GM18873 (cell line): ENCODE results near the gene MYL11.
A peak's percentile ranks its signal among the peaks of the same experiment; 100 is the strongest.

ENCODE experiments used
- ATAC-seq: cut with Tn5 transposase; IDR thresholded peaks from one replicate; pipeline ENCODE4 v1.9.1; 2021; ENCODE audit warnings: mild to moderate bottlenecking, moderate library complexity, moderate number of reproducible peaks; ENCODE audit not compliant: unreplicated experiment, low FRiP score

Gene MYL11

GRCh38 chr16:30353438-30354129 lies 21.0 kb upstream of the MYL11 start:
- no peak for ATAC-seq

- ATAC-seq = peak; percentile 0
Measured at GRCh38 chr16:30354423-30355143, 20.0 kb upstream of the MYL11 start.

GRCh38 chr16:30355144-30355953 lies 19.3 kb upstream of the MYL11 start, which contains the start of gene CD2BP2:
TSS of gene CD2BP2 (minus strand) at chr16:30355308. CDS start at chr16:30354681, 627 bp downstream.
- ATAC-seq = peak; percentile 38

DNA sequence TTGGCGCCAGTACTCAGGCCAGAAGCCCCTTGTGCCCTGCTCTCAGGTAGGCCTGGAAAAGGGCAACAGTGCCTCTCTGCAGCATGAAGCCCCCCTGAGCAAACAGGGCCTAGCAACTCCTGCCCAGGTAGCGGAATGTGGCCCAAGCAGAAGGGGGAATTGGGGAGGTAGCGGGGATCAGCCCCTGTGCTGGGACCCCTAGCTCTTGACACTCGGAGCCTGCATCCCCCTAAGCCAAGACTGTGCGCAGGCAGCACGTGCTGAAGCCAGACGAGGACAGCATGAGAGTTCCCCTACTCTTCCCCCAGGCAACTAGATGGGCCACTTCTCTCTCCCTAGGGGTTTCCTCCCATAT lies 18.7 kb upstream of the MYL11 start:
- ATAC-seq = no peak

GRCh38 chr16:30356401-30357084 lies 18.1 kb upstream of the MYL11 start:
- no peak for ATAC-seq

- no peak for ATAC-seq
Measured at GRCh38 chr16:30357085-30357714, 17.4 kb upstream of the MYL11 start.

- no peak for ATAC-seq
Measured at GRCh38 chr16:30357715-30358576, 16.7 kb upstream of the MYL11 start.

GRCh38 chr16:30358577-30358936 lies 16.0 kb upstream of the MYL11 start:
- ATAC-seq = no peak

DNA sequence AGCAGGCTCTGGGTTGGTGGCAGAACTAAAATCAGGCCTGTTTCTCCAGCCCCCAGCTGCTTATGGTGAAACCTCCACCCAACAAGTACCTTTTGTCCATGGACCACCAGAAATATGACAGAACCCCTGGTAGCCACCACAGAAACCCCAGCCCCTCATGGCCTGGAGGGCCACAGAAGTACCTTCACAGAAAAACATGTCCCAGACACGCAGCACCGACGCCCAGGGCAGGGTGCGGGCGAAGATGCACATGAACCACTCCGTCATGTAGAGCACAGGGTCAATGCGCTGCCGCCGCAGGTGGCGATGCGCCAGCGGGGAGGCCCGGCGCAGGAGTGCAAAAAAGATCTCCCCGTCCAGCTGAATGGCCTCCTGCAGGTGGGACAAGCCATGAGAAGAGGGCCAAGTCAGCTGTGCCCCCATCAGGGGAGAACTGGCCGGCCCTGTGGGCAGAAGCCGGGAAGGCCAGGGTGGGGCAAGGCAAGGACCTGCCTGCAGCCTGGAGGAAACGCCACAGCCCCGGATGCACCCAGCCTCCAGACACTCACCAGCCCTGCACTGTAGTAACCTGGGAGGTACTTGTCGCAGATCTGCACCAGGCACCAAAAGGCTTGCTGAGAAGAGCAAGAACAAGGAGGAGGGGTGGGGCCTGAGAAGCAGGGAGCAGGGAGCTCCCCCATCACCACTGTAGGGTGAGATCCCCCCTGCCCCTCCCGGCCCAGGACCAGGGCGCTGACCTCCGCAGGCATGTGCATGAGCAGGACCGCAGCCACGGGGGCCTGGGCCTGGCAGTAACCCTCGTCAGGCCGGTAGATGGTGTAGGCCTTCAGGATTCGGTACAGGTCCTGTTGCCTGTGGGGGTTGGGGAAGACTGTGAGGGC lies 15.4 kb upstream of the MYL11 start:
- ATAC-seq = no peak

DNA sequence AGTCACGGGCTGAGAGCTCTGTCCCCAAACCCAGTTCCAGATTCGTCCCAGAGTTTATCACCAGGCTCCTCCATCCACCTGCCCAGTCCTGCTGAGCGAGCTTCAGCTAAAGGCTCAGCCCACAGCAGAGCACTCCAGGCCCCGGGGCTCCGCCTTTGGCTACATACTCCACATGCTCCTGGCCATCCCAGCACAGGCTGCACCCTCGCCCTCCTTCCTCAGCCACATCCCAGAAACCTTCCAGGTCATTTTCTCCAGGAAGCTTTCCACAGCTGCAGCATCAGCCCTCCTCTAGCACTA lies 14.8 kb upstream of the MYL11 start:
- ATAC-seq = no peak

GRCh38 chr16:30361180-30361579 lies 13.4 kb upstream of the MYL11 start:
- no peak for ATAC-seq

DNA sequence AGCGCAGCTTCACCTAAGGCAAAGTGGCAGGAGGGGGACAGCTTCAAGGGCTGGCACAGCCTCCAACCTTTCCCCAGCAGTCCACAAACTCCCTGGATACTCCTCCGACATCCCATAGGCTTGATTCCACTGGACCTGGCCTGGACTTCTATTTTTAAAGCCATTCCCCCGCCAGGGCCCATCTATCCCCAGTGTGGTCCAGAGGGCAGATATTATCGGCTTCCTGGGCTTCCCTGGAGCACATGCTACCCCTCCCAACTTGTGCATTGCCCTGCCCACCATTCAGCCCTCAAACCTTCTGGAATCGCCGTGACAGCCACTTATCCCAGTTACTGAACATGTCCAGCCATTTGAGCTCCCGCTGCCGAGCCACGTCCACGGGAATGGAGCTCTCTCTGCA lies 9.4 kb upstream of the MYL11 start:
- ATAC-seq = no peak

DNA sequence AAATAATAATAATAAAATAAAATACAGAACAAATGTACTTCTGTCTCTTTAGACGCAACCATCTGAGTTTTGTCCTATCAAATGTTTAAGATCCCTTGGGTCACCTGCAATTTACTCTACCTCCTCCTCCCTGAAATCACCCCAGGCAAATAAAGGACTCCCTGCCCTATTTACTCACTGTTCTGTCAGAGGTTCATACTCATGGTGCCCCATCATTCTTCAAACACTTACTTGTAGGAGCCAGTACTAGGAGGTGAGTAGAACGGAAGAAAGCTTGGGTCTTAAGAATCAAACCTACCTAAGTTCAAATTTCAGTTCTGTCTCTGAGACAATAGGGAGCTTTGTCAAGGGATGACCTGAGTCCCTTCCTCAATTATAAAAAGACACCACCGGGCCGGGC lies 8.1 kb upstream of the MYL11 start:
- ATAC-seq = no peak

DNA sequence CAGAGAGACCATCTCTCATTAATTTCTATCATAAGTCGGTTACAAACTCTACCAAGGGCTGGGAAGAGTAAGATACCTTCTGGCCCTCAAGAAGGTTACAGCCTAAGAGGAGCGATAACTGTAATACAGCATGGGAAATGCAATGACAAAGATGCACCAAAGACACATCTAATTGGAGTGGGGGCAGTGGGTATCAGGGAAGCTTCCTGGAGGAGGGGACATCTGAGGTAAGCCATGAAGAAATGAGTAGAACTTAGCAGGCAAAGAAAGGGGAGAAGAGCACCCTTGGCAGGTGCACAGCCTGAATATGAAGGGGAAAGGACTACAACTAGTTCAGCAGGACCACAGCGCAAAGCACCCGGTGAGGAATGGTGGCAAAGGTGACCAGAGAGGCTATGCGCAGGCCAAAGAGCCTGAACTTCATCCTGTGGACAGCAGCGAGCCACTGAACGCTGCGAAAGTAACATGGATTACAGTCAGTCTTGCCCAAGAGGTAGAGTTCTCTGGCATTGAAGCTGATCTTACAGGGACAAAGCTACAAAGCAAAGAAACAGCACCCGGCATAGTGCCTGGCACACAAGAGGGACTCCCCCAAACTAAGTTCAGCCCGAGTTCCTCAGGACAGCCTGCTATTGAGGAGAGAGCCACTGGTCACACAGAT lies 7.1 kb upstream of the MYL11 start:
- no peak for ATAC-seq

- no peak for ATAC-seq
Measured at GRCh38 chr16:30368122-30368791, 6.3 kb upstream of the MYL11 start.

DNA sequence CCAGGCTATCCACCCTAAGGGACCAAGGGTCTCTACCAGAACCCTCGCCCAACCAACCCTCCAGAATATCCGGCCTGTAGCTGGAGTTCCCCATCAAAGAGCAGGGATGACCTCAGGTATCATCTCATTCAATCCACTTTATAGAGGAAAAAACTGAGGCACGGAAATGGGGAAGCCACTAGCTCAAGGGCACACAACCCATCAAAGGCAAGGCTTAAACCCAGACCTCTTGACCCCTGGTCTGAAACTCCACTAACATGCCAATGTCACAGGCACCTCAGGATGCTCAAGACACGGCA lies 5.9 kb upstream of the MYL11 start:
- ATAC-seq = no peak

DNA sequence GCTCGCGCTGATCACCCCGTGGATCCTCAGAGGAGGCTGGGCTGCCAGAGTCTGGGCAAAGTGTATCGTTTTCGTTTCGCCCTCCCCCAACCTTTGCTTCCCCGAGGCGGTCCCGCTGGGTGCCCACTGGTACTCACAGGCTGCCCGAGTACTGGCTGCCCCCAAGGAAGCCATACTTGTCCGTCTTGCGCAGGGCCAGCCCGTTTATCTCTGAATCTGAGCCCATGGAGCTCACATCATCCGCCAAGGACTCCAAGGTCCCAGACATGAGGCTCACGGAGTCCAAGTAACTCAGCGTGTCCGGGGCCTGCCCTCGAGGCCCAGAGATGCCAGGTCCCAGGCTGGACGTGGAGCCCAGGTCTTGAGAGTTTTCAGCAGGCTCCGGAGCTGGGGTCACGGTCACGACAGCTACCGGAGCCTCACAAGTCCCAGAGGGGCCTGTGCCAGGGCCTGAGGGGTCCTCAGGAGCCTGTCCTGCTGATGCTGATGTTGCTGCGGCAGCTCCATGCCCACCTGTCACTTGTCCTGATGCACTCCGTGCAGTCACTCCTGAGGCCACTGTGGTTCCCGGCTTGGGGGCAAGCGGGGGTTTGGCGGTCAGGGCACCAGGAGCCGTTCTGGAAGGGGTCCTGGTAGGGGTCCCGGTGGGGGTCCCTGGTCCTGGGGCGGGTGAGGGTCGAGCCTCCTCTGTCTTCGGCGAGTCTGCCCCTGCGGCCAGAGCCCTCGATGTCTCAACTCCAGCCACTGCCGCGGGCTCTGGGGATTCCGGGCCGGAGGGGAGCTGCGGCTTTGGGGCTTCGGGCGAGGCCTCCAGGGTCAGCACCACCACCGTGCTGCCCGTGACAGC lies 5.3 kb upstream of the MYL11 start:
- no peak for ATAC-seq
